ENCODE data around the gene TDRD15. TPM values are rescaled to one million over a fixed set of nuclear protein-coding genes. Genes with fewer than 3 reads are reported as not detected.
"Not testable (repeated sequence)": the region's sequence is repeated elsewhere in the genome, so short reads cannot be mapped to it uniquely, and the experiment has no call there.

The TDRD15 gene
- total RNA-seq = not detected in 2 replicates

DNA sequence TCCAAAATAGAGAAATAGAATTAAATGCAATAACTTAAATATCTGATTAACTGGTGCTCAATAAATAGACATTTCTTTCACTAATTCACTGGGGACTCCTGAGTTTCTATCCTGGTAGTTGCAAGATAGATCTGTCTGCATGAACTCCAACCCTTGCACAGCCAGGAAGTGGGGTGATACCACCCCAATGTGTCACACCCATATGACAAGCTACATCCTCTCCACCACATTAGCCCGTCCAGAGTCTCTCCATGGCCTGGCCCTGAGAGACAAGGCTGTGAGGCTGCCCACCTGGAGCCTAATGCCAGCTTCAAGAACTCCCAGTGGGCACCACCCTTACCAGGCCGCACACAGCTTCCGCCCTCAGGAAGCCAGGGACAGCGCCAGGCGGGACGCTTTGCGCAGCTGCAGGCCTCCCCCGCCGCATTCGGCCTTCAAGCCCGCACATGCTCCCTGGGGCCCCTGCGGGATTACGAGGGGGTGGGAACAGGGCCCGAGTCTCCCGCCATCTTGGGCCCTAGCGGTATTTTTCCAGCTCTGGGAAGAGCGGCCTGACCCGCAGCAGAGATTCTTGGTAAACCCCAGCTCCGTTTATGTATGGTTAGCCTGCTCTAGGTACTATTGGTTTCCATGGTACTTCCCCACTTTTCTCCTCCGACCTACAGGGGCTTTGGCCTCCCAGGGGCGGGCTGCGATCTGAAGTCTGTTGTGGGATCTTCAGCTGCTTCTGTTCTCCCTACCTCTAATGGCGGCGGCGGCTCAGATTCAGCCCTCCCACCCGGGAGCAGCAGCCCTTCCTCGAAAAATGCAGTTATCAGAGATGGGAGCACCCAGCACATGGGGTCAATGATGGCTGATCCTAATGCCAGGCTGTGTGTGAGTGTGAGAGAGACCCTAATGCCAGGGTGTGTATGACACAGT lies at the start of gene TDRD15:
Gene TDRD15, plus strand, starts transcription at position 496 of the 921 bp plus-strand sequence. CDS start 13,500 bp downstream, outside the sequence.
- DNase-seq (ENCODE audit: extremely low read depth, low read depth, low spot score) = no peak

DNA sequence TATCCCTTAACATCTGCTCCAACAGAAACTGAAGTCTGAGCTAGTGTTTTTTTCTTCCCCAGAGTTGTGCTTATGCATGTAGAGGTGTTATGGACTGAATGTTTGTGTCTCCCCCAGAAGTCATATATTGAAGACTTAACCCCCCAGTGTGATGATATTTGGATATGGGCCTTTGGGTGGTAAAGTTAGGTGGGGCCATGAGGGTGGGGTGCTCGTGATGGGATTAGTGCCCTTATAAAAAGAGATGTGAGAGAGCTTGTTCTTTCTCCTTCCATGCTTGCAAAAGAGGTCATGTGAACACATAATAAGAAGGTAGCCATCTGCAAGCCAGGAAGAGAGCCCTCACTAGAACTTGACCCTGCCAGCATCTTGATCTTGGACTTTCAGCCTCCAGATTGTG lies 45.5 kb upstream of the TDRD15 start:
- DNase-seq (ENCODE audit: extremely low read depth, low read depth, low spot score) = no peak

DNA sequence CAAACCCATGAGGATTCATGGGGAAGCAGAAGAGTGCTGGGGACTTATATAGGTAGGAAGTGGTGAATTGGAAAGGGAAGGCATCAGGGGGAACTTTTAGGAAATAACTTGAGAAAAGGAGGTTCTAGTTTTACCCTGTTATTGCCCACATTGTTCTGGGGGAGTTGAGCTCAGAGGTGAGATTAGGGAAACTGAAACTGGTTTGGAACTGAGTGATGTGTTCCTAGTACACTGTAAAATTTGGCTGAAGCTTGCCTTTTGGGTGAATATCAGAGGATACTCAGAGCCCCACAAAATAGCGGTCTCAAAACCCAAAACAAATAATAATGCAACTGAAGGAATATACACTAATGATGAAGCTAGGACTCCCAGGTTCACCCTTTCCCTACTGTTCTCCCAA lies 40.3 kb upstream of the TDRD15 start:
- DNase-seq (ENCODE audit: extremely low read depth, low read depth, low spot score) = no peak

DNA sequence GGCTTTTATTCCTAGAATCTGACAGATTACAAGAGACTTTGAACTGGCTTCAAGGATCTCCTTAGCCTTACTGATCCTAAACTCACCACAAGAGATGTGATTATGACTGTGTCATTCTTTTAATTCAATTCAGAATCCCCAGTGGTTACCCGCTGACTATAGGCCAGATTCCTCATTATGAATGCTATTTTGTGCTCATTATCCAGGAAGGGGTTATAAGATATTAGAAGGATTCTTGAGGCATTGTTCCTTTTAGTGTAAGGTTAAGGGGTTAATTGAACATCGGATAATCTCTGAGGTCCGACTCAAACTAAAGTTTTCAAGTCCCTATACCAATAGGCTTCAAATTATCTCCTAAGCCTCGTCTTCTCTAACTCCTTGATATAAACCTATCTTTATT lies 39.4 kb upstream of the TDRD15 start:
- no peak for DNase-seq (ENCODE audit: extremely low read depth, low read depth, low spot score)

DNA sequence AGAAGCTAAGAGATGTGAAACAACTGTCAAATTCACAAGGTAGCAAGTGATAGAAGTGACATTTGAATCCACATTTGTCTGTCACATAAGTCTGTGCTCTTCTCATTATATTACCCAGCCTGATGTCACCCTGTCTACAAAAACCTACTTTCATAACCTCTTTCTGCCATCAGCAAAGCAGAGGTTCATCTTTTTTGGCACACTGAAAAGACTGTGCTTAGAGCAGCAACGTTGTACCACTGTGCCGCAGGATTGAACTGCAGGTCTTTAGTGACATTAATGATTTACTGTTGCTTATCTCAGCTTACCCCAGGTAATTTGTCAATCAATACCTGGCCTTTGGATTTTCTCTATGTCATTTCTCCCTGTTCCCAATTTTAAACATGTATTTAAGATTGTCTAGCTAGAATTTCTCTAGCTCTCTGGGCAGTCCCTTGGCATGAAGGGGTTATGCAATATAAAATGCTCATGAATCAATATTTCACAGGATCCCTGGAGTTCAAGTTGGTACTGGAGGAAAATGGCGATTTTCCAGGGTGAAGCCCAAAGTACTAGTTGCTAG lies 31.4 kb upstream of the TDRD15 start:
- DNase-seq (ENCODE audit: extremely low read depth, low read depth, low spot score) = no peak

DNA sequence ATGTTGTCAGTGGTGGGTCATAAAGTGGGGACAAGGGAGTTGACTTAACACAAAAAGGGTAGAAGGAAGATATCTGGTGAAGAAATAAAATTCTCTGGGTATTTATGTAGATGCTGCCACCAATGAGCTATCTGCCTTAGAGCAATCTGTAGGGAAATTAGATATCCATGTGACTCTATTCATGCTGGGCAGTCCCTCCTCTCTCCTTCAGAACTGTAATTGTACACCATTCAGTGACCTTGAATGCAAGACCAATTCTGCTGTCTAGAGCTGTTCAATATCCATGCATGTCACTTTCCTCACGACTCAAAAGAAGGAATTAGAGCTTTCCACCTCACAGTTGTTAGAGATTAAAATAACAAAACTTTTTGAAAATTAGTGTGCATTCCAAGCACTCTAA lies 28.6 kb upstream of the TDRD15 start:
- DNase-seq (ENCODE audit: extremely low read depth, low read depth, low spot score) = no peak

DNA sequence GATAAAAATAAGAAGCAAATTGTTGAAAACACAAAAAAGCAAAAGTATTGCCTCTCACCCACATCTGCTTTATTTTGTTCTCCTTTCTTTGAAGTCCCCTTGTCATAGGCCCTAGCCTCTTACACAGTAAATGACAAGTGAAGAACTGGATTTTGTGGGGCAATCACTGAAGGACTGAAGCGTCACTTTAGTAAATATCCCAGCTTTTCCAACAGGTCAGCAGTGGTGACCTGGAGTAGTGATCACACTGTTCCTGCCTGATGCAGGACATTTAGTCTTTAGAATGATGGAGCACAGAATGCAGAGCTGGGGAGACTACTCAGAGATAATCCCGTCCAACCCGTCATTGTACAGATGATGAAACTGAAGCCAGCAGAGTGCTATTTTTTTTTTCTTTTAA lies 28.1 kb upstream of the TDRD15 start:
- no peak for DNase-seq (ENCODE audit: extremely low read depth, low read depth, low spot score)

DNA sequence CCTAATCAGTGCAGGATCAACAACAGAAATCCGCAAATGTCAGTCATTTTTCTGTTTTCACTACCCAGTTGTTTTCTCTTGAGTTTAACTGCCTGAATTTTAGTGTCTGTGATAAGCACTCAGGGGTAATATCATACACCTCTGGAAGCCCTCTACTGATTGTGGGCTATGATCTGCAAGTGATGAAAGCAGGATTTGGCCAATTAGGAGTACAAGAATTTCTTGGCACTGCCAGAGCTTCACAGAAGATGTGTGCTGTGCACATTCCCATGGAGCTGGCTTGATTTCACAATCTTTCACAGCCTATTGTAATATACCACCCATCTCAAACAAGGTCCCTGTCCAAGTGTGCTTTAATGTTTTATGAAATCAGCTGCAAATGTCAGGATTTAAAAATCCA lies 27.3 kb upstream of the TDRD15 start:
- DNase-seq (ENCODE audit: extremely low read depth, low read depth, low spot score) = no peak

DNA sequence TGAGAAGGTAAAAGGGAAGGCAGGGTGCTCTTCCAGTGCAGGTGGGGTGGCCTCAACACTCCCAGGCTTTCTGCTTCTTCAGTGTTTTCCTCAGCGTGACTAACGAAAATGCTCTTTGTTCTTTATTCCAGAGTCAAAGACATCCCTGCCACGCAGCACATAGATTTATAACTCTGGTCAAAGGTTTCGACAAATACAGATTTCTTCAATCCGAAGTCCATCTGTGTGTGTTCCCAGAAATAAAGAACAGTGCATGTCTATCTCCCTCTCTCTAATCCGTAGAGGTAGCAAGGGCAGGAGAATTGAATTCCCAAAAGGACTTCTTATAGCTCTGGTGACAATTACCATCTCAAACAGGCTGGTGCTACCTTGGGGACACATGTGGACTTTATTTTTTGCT lies 26.4 kb upstream of the TDRD15 start:
- no peak for DNase-seq (ENCODE audit: extremely low read depth, low read depth, low spot score)

DNA sequence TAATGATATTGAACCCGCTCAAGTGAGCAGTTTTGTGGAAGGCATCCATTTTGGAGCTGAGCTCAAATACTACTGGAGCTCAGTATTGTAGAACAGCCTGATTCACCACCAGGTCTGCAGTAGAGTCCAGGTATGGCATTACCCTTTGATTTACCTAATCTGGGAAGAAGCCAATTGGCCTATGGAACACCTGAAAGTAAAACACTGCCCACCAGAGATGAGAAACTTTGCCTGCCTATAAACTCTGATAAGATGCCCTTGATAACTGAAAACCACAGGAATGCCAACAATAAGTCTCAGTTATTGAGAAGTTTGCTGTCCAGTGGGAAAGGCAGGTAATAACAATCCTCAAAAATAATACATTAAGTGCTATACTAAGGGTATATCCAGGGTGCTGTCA lies 25.5 kb upstream of the TDRD15 start:
- DNase-seq (ENCODE audit: extremely low read depth, low read depth, low spot score) = no peak

DNA sequence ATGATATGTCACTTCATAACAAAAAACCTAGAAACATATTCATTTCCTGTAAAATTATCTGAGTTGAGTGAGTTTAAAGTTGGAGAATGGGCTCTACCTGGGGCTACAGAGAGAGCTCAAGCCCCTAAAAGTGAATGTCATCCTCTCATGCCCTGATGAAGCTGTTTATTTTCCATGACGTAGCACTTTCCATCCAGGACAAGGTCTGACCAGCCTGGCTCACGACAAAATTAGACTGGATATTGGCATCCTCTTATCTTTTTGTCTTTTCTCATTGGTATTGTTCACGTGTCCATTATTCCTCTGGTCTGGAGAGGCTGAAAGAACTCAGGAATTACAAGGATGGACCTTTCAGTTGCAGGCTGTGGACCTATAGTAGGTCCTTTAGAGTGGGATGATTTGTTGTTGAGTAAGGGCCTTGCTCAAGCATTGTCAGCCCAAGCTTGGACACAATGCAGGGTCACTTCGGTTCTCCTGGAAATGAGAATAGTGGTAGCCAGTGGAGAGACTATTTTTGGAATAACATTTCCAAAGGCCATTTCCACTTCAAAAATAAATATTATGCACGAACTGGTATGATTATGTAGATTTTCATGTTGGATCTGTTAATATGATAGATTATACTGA lies 24.4 kb upstream of the TDRD15 start:
- DNase-seq (ENCODE audit: extremely low read depth, low read depth, low spot score) = no peak

DNA sequence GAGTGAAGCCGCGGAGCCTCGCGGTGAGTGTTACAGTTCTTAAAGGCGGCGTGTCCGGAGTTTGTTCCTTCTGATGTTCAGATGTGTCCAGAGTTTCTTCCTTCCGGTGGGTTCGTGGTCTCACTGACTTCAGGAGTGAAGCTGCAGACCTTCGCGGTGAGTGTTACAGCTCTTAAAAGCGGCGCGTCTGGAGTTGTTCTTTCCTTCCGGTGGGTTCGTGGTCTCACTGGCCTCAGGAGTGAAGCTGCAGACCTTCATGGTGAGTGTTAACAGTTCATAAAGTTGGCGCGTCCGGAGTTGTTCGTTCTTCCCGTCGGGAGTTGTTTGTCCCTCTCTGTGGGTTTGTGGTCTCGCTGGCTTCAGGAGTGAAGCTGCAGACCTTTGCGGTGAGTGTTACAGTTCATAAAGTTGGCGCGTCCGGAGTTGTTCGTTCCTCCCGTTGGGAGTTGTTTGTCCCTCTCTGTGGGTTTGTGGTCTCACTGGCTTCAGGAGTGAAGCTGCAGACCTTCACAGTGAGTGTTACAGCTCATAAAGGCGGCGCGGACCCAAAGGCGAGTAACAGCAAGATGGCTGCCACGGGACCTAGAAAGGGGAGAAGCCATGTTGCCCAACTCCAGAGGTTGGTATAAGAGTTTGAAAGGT lies 22.1 kb upstream of the TDRD15 start:
- not testable (repeated sequence) for DNase-seq (ENCODE audit: extremely low read depth, low read depth, low spot score)

DNA sequence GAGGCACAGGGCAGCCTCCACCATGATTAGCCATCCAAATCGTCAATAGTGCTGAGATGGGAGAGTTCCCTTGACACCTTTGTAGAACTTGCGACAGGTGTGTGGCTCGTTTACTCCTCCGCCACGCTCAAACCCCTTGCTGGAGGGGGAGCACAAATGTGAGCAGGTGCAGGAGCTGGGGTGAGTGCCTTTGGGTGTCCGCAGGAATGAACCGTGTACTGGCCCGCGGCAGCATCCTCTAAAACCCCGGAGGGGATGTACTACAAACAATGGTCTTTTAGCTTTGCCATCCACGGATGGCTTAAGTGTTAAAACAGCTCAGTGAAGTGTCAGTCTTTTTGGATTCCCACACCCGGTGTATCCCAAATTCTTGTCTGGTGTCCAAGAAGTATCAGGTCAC lies 21.4 kb upstream of the TDRD15 start:
- no peak for DNase-seq (ENCODE audit: extremely low read depth, low read depth, low spot score)

DNA sequence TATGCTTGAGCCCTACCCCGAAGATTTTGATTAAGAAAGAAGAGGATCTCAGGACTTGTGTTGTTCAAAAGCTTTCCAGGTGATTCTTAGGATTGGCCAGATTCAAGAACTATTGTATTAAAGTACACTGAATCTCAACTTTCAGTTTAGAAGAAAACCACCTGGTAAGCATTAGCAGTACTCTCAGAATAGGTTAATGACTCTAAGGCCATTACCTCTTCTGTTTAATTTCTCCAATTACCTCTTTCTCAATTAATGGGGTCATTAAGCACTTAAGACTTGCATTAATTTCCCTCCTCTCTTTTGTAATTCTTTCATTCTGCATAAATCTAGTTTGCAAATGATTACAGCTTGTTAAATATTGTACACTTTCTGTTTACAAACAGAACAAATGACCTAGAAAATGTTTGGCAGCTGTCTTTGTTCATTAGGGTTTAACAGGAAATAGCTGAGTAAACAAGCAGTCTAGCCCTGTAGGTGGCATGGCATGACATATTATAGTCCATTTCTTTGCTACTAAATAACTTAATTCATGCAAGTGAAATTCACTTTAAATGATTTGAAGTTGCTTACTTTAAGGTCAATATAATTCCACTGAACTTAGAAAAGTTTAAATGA lies 20.4 kb upstream of the TDRD15 start:
- DNase-seq (ENCODE audit: extremely low read depth, low read depth, low spot score) = peak; percentile 20

DNA sequence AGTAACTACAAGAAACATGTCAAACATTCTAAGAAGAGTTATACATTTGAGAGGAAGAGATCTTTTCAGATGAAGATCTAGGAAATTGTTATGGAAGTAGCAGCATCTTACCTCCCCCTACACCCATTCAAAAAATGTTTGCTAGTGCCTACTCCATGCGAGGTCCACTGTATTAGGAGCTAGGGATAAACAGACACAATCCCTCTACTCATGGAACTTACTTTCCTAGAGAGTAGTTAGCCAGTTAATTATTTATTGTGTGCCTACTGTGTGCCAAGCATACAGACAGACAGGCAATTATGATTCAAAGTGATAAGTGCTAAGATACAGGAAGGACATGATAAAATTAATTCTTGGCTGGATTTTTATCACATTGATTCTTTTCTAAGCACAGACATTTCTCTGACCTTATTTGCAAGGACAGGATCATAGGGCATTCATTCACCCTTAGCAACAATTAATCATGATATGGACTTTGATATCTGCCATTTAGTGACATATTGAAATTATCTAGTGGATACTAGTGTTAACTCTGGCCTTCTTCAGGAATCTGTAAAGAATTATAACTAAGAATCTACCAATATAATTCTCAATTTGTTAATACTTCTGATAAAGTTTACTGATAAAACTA lies 19.6 kb upstream of the TDRD15 start:
- no peak for DNase-seq (ENCODE audit: extremely low read depth, low read depth, low spot score)

DNA sequence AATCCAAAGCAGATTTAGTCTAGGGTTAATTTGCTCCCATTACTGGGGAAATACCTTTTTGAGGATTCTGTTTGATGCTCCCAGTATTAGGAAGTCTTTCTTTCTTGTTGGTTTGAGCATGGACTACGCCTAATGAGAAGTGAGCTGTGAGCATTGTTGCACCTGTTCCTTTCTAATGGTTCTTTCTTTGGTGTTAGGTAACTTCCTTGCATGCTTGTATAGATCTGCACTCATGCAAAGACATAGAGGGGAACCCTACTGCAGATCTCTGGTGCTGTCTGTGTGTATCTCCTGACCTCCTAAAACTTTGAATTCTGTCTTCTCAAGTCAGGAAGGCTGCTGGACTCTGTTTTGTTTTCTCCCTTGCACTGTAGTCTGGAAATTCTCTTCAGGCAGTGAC lies 12.8 kb upstream of the TDRD15 start:
- no peak for DNase-seq (ENCODE audit: extremely low read depth, low read depth, low spot score)

DNA sequence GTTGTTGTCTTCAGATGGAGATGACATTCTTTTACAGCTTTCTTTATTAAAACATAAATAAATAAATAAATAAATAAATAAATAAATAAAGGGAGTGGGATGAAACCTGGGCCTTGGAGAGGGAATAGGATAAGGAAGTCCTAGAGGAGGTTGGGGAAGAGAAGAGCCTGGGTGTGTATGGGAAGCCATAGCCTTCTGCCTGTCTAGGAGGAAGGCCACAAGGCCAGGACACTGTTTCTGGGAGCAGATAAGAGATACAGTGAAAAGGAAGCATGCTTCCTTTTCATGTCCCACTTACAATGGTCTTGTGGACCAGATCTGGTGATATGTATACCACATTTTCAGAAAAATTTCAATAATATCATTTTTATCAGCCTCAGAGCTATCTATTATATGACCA lies 6.1 kb upstream of the TDRD15 start:
- no peak for DNase-seq (ENCODE audit: extremely low read depth, low read depth, low spot score)

DNA sequence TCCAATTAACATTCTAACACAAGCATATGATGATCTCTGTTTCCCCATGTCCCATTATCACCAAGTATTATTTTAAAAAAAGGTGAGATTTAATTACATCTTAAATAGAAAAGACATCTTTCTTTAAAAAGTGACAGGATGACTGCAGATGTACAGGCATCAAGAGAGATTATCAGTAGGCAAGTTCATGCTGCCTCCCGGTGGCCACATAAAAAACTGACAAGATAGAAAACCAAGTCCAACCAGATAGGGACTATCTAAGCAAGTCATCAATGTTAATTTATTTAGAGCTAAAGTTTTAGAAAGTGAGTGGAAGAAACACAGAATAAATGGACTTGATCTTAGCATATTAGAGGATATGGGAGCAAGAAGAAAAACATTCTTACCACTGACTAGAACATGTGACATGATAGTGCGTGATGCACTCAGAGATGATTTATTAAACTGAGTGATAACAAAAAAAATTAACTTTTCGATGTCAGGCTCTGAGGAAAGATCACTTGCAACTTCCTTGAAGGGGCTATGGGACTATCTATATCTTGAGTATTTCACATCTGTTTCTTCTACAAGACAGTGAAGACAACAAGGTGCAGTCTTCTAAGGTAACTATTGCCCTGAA lies 5.4 kb upstream of the TDRD15 start:
- DNase-seq (ENCODE audit: extremely low read depth, low read depth, low spot score) = peak; percentile 25

DNA sequence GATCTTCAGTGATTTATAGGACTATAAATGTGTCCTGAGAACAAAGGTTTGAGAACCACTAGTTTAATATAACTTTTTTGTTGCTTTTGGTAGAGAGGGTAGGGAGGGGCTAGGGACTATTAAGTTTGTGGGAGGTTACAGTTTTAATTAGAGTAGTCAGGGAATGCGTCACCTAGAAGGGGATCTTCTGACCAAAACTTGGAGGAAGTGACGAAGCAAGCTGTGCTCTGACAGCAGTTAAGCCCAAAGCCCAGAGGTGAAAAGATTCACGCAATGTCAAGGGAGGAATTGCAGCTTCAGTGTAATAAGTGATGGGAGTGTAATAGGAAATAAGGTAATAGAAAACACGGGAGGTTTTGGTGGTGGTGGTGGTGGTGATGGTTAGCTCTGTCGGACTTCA lies 8.1 kb downstream of the TDRD15 start:
- no peak for DNase-seq (ENCODE audit: extremely low read depth, low read depth, low spot score)

DNA sequence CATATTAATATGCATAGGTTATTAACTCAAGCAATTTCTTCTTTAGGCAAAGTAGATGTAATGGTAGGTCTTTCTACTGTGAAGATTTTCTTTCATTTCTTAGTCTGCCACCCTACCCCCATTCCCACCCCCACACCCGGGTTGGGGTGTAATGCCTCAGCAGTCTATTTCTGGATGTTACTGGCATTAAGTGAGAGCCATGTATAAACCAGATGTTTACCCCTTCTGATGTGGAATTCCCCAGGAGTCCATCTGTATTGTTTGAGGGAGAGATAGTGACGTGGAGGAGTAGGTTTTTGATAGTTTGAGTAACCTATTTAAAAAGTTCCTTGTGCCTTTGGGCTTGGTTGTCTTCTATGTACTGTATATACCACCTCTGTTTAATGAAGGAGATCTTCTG lies 11.8 kb downstream of the TDRD15 start:
- no peak for DNase-seq (ENCODE audit: extremely low read depth, low read depth, low spot score)

Measured in glomerular endothelial cell (primary cell).